Myocyte (in vitro differentiated cells): ENCODE data around the gene GRIN2C. TPM values are rescaled to one million over a fixed set of nuclear protein-coding genes. Genes with fewer than 3 reads are reported as not detected.
"Not testable (repeated sequence)": the region's sequence is repeated elsewhere in the genome, so short reads cannot be mapped to it uniquely, and the experiment has no call there.

Source experiments
- DNase-seq: peaks from one replicate; pipeline ENCODE4 v3.0.0-alpha.2; 2012; ENCODE audit warnings: low read depth
- total RNA-seq: library from RNA; depleted of rRNA; stranded (reverse); fragments of >200 nt; gene quantifications from 2 replicates; pipeline ENCODE4 v1.2.3, GENCODE V29; 2014

The GRIN2C gene
- total RNA-seq, 1 donor from 2014 or later = not detected

- no peak for DNase-seq
These were observed 21.4 kb upstream of the GRIN2C start for GRCh38 chr17:74881073-74881472.

- no peak for DNase-seq
These were observed 19.6 kb upstream of the GRIN2C start for GRCh38 chr17:74879308-74879707.

GRCh38 chr17:74878658-74879057 is 19.0 kb upstream of the GRIN2C start:
- DNase-seq = no peak

GRCh38 chr17:74877592-74878548 is 18.2 kb upstream of the GRIN2C start:
- no peak for DNase-seq

GRCh38 chr17:74875977-74876593 is 16.4 kb upstream of the GRIN2C start:
- DNase-seq = no peak

- no peak for DNase-seq
These were observed 15.7 kb upstream of the GRIN2C start for GRCh38 chr17:74875155-74875976.

GRCh38 chr17:74874615-74875037 is 14.9 kb upstream of the GRIN2C start:
- no peak for DNase-seq

GRCh38 chr17:74873874-74874614 is 14.4 kb upstream of the GRIN2C start:
- DNase-seq = no peak

GRCh38 chr17:74873037-74873873 is 13.6 kb upstream of the GRIN2C start:
- DNase-seq = peak; percentile 100

GRCh38 chr17:74872313-74873036 is 12.8 kb upstream of the GRIN2C start, which contains the start of gene FDXR:
Gene FDXR (minus strand): TSS chr17:74872994. CDS start chr17:74872944, 50 bp downstream.
- DNase-seq = no peak

GRCh38 chr17:74871356-74872076 is 11.8 kb upstream of the GRIN2C start:
- DNase-seq = no peak

- DNase-seq = peak; percentile 47
These were observed 10.8 kb upstream of the GRIN2C start for GRCh38 chr17:74870512-74870911.

GRCh38 chr17:74870028-74870427 is 10.3 kb upstream of the GRIN2C start:
- not testable (repeated sequence) for DNase-seq

GRCh38 chr17:74868908-74869255 is 9.2 kb upstream of the GRIN2C start:
- no peak for DNase-seq

GRCh38 chr17:74868251-74868907 is 8.7 kb upstream of the GRIN2C start:
- DNase-seq = no peak

- no peak for DNase-seq
These were observed 6.6 kb upstream of the GRIN2C start for GRCh38 chr17:74866198-74866835.

GRCh38 chr17:74865504-74866197 is 6.0 kb upstream of the GRIN2C start:
- DNase-seq = no peak
